ENCODE measurements around the gene ETFRF1. TPM values are rescaled to one million over a fixed set of nuclear protein-coding genes. Genes with fewer than 3 reads are reported as not detected.
A peak's percentile ranks its signal among the peaks of the same experiment; 100 is the strongest.

The ETFRF1 gene
- total and polyA plus RNA-seq, 2 experiments from 2014 or later: 23.3 to 39.3 TPM

DNA sequence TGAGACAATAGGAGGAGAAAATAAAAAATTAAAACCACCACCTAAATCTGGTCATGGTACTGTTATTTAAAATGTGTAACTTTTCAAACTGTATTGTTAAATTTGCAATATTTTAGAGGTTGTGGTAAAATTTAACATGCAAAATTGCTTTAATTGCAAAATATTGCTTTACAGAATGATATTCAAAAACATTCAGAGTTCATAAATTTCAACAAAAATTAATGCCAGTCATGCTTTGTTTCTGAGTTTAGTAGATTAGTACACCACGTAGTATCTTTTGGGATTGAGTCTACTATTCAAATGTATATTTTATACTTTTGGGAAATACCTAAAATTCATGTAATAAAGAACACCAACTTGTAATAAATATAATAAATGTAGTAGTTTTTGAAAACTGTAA, 18.3 kb downstream of the ETFRF1 start:
- no peaks in the 10 kb centered on the region for H3K9me3 ChIP-seq (ENCODE audit: low read depth)
- H3K36me3 ChIP-seq (ENCODE audit: low read depth): peaks cover 16% of the 10 kb centered on the region
- no peak overlapping the region for H3K4me2 ChIP-seq (ENCODE audit: unreplicated experiment)
- in situ Hi-C loops (cut with MboI): no loop called here
- H3K4me1 ChIP-seq (ENCODE audit: insufficient read depth): no peaks in the 10 kb centered on the region
- H3K9ac ChIP-seq: no peak overlapping the region
- H3K79me2 ChIP-seq (ENCODE audit: insufficient read depth): peaks cover 30% of the 10 kb centered on the region
- WGBS, 2 experiments (ENCODE audit: low coverage in 1 of 2, low lambda C conversion rate in 2 of 2, missing lambda C conversion rate in 2 of 2): 95 to 100% methylated on average over 1 of the region's 1 CpG
- no peaks in the 10 kb centered on the region for H4K20me1 ChIP-seq (ENCODE audit: insufficient read depth)
- no peak overlapping the region for H3K27ac ChIP-seq
- TF ChIP-seq EZH2 (IDR thresholded peaks at IDR 0.05; ENCODE audit: insufficient read depth, poor library complexity, severe bottlenecking) (no peak), EZH2phosphoT487 (IDR thresholded peaks at IDR 0.05; ENCODE audit: insufficient read depth, low read depth) (no peak)
- no peaks in the 10 kb centered on the region for H3K27me3 ChIP-seq (replicated peaks; ENCODE audit: insufficient read depth)
- H3K4me3 ChIP-seq: no peak overlapping the region
- no peaks in the 10 kb centered on the region for H3K9me2 ChIP-seq (ENCODE audit: insufficient read depth)
- H2AFZ ChIP-seq: no peak overlapping the region
- no peaks in the 10 kb centered on the region for H3F3A ChIP-seq (ENCODE audit: insufficient read depth)
- DNase-seq: no peak

DNA sequence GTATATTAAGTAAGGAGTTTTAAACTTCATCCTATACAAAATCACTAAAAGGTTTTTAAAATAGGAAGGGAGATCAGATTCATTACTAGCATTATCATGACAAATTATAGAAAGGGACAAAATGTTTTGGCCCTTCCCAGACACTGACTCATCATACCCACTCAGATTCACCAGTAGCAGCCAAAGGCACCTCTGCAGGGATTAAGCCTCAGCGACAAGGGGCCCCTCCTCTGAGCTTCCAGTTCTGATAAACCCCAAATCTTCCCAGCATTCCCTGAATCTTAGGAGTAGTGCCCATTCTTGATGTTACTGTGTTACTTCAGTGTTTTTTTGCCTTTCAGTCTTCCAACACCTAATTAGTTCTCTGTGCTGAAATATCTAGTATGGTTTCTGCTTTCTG, 41.2 kb downstream of the ETFRF1 start:
- H3K9me3 ChIP-seq (ENCODE audit: low read depth): no peaks in the 10 kb centered on the region
- peaks cover 94% of the 10 kb centered on the region for H3K79me2 ChIP-seq (ENCODE audit: insufficient read depth)
- peak overlapping the region; percentile 15 for H3K27ac ChIP-seq

GRCh38 chr12:25236626-25237025, 41.6 kb downstream of the ETFRF1 start:
- Histone ChIP-seq H3K27me3 (replicated peaks; ENCODE audit: insufficient read depth) (no peaks in the 10 kb centered on the region), H2AFZ (0 out of 2 replicates have a peak overlapping the region, but pooled peaks have one; percentile 16), H3K9me2 (ENCODE audit: insufficient read depth) (no peaks in the 10 kb centered on the region), H3K4me2 (ENCODE audit: unreplicated experiment) (peak overlapping the region; percentile 37), H3K4me1 (ENCODE audit: insufficient read depth) (peaks cover 14% of the 10 kb centered on the region), H3K9me3 (ENCODE audit: low read depth) (no peaks in the 10 kb centered on the region), H3K27ac (peak overlapping the region; percentile 15), H3K79me2 (ENCODE audit: insufficient read depth) (peaks cover 90% of the 10 kb centered on the region), H3K9ac (no peak overlapping the region), H4K20me1 (ENCODE audit: insufficient read depth) (no peaks in the 10 kb centered on the region), H3F3A (ENCODE audit: insufficient read depth) (no peaks in the 10 kb centered on the region; the same call in 1 of the 2 replicates), H3K36me3 (ENCODE audit: low read depth) (0 out of 2 replicates have a peak, but pooled peaks cover 16% of the 10 kb centered on the region), H3K4me3 (no peak overlapping the region)
- TF ChIP-seq EZH2phosphoT487 (IDR thresholded peaks at IDR 0.05; ENCODE audit: insufficient read depth, low read depth): no peak
- no peak for TF ChIP-seq EZH2 (IDR thresholded peaks at IDR 0.05; ENCODE audit: insufficient read depth, poor library complexity, severe bottlenecking)
- in situ Hi-C loops (cut with MboI): no loop called here
- 67 to 82% methylated on average over 3 to 4 of the region's 4 CpGs for WGBS, 2 experiments (ENCODE audit: low coverage in 1 of 2, low lambda C conversion rate in 2 of 2, missing lambda C conversion rate in 2 of 2)
- DNase-seq: no peak

More for the DNA sequence above, 41.2 kb downstream of the ETFRF1 start:
- Histone ChIP-seq H4K20me1 (ENCODE audit: insufficient read depth) (no peaks in the 10 kb centered on the region), H3K4me3 (no peak overlapping the region), H3K4me1 (ENCODE audit: insufficient read depth) (peaks cover 10% of the 10 kb centered on the region), H3F3A (ENCODE audit: insufficient read depth) (no peaks in the 10 kb centered on the region; the same call in 1 of the 2 replicates), H3K27me3 (replicated peaks; ENCODE audit: insufficient read depth) (no peaks in the 10 kb centered on the region), H2AFZ (0 out of 2 replicates have a peak overlapping the region, but pooled peaks have one; percentile 16), H3K4me2 (ENCODE audit: unreplicated experiment) (peak overlapping the region; percentile 37), H3K36me3 (ENCODE audit: low read depth) (0 out of 2 replicates have a peak, but pooled peaks cover 16% of the 10 kb centered on the region), H3K9me2 (ENCODE audit: insufficient read depth) (no peaks in the 10 kb centered on the region), H3K9ac (no peak overlapping the region)
- TF ChIP-seq EZH2phosphoT487 (IDR thresholded peaks at IDR 0.05; ENCODE audit: insufficient read depth, low read depth): no peak
- TF ChIP-seq EZH2 (IDR thresholded peaks at IDR 0.05; ENCODE audit: insufficient read depth, poor library complexity, severe bottlenecking): no peak
- DNase-seq: peak; percentile 65
- in situ Hi-C loops (cut with MboI): no loop called here
- WGBS, 2 experiments (ENCODE audit: low coverage in 1 of 2, low lambda C conversion rate in 2 of 2, missing lambda C conversion rate in 2 of 2): 4 to 5% methylated on average over 1 of the region's 1 CpG

DNA sequence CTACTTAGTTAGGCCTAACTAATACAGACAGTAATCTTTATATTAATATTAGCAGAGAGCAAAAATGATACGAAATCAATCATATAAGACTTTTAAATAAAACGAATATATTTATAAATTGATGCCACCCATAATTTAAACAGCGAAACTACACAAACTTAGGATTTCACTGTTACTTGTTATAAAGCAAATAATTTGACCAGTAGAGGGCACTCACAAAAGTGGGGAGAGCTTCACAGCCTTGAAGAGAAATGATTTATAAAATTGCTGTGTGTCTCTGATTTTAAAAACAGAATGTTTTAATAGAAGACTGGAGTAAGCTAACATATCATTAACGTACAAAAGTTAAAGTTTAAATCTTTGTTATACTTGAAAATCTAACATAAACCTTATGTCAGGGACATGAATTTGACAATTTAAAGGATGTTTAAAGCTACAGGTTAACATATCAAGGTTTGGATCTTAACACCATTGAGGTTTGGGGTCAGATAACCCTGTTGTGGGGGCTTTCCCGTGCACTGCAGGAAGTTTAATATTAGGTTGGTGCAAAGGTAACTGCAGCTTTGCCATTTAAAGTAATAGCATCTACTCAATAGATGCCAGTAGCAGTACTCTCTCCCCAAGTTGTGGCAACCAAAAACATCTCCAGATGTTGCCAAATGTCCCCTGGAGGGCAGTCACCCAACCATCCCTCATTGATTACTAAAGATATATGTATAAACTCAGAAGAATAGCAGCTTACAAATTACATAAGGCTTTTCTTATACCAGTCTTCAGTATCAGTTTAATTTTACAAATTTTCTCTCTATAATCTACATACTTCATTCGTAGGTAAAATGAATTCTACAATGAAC, 46.4 kb downstream of the ETFRF1 start:
- Histone ChIP-seq H3F3A (ENCODE audit: insufficient read depth) (no peaks in the 10 kb centered on the region; the same call in 1 of the 2 replicates), H4K20me1 (ENCODE audit: insufficient read depth) (no peaks in the 10 kb centered on the region), H3K27ac (peak overlapping the region; percentile 14; the same call in 1 of the 2 replicates), H3K4me1 (ENCODE audit: insufficient read depth) (peaks cover 26% of the 10 kb centered on the region), H3K9me2 (ENCODE audit: insufficient read depth) (no peaks in the 10 kb centered on the region), H3K4me3 (no peak overlapping the region), H3K36me3 (ENCODE audit: low read depth) (peaks cover 19% of the 10 kb centered on the region; the same call in 1 of the 2 replicates), H3K79me2 (ENCODE audit: insufficient read depth) (peaks cover 94% of the 10 kb centered on the region), H3K4me2 (ENCODE audit: unreplicated experiment) (no peak overlapping the region), H3K9me3 (ENCODE audit: low read depth) (no peaks in the 10 kb centered on the region), H3K9ac (peak overlapping the region; percentile 2; the same call in 1 of the 2 replicates), H3K27me3 (replicated peaks; ENCODE audit: insufficient read depth) (no peaks in the 10 kb centered on the region), H2AFZ (no peak overlapping the region)
- peak; percentile 78 for DNase-seq
- no peak for TF ChIP-seq EZH2 (IDR thresholded peaks at IDR 0.05; ENCODE audit: insufficient read depth, poor library complexity, severe bottlenecking)
- in situ Hi-C loops (cut with MboI): no loop called here
- WGBS, 2 experiments (ENCODE audit: low coverage in 1 of 2, low lambda C conversion rate in 2 of 2, missing lambda C conversion rate in 2 of 2): 20 to 22% methylated on average over 6 of the region's 6 CpGs

All from GM23248 (cell line).